NB4 (cell line): ENCODE data around the gene USP7.

ENCODE experiments used
- POLR2A ChIP-seq: IDR thresholded peaks from 2 replicates; pipeline ENCODE4 v1.6.1; 2011; ENCODE audit warnings: mild to moderate bottlenecking; ENCODE audit not compliant: insufficient read length; ENCODE audit errors: extremely low read depth
- TF ChIP-seq, protein P1 (sequence below): IDR thresholded peaks from one replicate; pipeline ENCODE4 v1.5.1; 2012; ENCODE audit warnings: low read depth, low read length

- TF ChIP-seq POLR2A = no peak
- TF ChIP-seq, protein P1, sequence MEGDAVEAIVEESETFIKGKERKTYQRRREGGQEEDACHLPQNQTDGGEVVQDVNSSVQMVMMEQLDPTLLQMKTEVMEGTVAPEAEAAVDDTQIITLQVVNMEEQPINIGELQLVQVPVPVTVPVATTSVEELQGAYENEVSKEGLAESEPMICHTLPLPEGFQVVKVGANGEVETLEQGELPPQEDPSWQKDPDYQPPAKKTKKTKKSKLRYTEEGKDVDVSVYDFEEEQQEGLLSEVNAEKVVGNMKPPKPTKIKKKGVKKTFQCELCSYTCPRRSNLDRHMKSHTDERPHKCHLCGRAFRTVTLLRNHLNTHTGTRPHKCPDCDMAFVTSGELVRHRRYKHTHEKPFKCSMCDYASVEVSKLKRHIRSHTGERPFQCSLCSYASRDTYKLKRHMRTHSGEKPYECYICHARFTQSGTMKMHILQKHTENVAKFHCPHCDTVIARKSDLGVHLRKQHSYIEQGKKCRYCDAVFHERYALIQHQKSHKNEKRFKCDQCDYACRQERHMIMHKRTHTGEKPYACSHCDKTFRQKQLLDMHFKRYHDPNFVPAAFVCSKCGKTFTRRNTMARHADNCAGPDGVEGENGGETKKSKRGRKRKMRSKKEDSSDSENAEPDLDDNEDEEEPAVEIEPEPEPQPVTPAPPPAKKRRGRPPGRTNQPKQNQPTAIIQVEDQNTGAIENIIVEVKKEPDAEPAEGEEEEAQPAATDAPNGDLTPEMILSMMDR = no peak
Measured at GRCh38 chr16:8943966-8944759, 19.5 kb downstream of the USP7 start.
